HCEC 1CT (cell line): ENCODE data around the gene SEL1L.
"Not testable (repeated sequence)": the region's sequence is repeated elsewhere in the genome, so short reads cannot be mapped to it uniquely, and the experiment has no call there.

Experiments
- DNase-seq: peaks from one replicate; pipeline ENCODE4 v3.0.0-alpha.2; 2017

The SEL1L gene

DNA sequence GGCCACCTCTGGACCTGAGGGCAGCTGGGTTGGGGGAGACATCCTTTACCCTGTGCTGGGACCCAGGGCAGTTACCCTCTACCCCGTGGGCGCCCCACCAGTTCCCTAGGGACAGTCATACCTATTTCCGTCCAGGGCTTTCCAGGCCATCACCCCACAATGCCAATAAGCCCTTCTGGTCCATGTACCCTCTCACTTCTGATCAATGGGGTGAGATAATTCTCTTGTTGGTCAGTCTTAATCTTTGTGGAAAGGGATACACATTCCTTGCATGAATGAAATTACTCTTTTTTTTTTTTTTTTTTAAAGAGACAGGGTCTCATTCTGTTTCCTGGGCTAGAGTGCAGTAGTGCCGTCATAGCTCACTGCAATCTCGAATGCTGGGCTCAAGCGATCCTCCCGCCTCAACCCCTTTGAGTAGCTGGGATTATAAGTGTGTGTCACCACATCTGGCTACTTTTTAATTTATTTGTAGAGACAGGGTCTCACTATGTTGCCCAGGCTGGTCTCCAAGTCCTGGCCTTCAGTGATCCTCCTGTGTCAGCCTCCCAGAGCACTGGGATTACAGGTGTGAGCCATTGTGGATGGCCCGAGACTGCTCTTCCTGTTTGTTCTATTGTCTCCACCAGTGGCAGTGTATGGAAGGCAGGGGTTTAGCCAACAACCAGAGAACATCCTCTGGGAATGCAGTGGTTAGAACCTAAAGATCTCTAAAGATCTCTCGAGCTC, 87.2 kb downstream of the SEL1L start:
- DNase-seq = no peak

DNA sequence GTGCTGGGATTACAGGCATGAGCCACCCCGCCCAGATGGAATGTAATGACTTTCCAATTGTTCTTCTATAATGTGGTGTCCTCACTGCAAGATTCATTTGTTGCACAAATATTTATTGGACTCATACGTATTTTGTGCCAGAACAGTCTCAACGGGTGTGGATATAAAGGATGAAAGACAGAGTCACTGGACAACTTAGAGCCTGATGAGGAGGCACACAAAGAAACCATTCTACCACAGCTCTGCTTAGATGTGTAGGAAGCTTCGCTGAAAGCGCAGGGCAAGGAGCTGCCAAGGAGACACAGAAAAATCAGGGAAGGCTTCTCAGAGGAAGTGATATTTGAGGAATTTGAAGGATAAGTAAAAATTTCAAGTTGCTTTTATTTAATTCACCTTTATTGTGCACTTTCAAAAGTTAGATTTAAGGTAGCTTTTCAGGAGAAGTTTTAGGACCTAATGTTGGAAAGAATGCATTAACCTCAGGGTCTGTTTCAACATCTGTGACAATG, 92.0 kb downstream of the SEL1L start:
- no peak for DNase-seq

DNA sequence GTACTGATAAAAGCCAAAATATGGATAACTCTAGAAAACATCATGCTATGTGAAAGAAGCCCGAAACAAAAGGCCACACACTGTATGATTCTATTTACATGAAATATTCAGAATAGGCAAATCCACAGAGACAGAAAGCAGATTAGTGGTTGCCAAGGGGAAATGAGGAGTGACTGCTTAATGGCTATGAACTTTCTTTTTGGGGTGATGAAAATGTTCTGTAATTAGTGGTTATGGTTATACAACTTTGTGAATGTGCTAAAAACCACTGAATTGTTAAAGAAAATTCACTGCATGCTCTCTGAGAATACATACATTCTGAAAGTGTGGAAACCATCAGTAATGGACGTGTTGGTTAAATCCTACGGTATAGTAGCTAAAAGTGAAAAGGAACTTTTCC, 93.6 kb downstream of the SEL1L start:
- no peak for DNase-seq

DNA sequence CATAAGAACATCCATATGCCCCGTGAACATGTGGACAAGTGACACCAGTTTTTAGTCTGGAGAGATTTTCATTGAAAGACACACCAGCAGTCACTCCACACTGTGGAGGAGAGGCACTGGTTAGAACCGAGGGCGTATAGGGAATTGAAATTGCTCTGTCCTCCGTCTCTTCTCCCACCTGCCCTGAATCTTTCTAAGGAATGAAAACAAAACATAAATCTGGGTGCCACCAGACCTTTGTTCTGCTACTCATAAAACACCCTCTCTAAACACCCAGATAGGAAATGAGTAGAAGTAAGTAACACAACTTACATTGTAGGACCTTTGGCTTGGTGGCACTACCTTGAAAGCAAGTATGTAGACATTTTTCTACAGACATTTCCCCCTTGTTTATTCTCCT, 96.4 kb downstream of the SEL1L start:
- DNase-seq = no peak

GRCh38 chr14:81436296-81437138, 97.1 kb downstream of the SEL1L start:
- DNase-seq = no peak

GRCh38 chr14:81435391-81436295, 98.0 kb downstream of the SEL1L start:
- no peak for DNase-seq

DNA sequence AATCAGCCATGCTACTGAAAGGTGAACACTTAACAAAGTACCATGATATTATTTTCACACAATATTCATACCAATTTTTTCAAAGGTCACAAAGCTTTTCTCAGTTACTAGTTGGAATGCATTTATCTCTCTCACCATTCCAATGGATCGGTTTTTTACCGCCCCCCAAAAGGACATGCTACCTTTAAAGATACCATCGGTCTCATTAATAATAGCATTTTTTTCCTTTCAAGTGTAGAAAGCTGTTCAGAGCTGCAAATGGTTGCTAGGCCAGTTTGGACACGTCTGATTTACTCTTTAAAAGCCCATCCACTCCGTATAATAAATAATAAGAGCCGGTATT, 98.6 kb downstream of the SEL1L start:
- DNase-seq = no peak

- no peak for DNase-seq
Observed at GRCh38 chr14:81434230-81434629, 99.4 kb downstream of the SEL1L start.

DNA sequence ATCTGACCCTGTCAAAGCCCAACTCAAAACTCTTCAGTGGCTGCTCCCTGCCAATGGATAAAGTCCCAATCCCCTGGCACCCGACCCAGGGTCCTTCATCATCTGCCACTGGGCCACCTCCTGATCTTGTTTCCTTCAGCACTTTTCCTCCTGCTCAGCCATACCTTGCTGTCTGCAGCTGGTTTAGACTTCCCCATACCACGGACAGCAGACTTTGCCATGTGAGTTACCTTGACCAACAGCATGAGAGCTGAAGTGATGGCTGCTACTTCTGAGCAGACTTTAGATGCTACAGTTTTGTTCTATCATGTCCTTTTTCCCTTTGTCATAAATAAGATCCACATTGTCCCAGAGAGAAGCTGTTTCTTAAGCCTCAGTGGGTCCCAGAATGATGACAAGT, 100.3 kb downstream of the SEL1L start:
- no peak for DNase-seq

DNA sequence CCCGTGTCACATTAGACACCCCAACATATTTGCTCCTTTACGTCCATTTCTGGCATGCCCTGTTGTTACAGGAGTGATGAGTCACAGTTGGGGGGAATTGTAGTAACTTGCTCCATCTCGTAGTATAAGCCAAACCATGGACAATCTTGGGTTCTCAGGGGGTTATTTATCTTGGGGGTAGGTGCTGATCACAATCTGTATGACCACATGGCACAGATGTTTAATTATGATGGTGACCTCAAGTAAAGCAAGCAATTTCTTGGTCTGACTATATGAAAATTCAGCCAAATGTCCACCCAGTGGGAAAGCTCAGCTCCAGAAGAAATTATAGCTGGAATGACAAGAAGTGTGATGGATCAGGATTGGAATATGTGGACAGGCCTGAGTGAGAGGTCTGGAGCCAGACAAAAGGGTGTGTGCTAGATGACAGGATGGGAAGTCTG, 101.4 kb downstream of the SEL1L start:
- no peak for DNase-seq

- no peak for DNase-seq
Observed at GRCh38 chr14:81430235-81430634, 103.4 kb downstream of the SEL1L start.

GRCh38 chr14:81429749-81430148, 103.9 kb downstream of the SEL1L start:
- not testable (repeated sequence) for DNase-seq

- no peak for DNase-seq
Observed at GRCh38 chr14:81429028-81429427, 104.6 kb downstream of the SEL1L start.

DNA sequence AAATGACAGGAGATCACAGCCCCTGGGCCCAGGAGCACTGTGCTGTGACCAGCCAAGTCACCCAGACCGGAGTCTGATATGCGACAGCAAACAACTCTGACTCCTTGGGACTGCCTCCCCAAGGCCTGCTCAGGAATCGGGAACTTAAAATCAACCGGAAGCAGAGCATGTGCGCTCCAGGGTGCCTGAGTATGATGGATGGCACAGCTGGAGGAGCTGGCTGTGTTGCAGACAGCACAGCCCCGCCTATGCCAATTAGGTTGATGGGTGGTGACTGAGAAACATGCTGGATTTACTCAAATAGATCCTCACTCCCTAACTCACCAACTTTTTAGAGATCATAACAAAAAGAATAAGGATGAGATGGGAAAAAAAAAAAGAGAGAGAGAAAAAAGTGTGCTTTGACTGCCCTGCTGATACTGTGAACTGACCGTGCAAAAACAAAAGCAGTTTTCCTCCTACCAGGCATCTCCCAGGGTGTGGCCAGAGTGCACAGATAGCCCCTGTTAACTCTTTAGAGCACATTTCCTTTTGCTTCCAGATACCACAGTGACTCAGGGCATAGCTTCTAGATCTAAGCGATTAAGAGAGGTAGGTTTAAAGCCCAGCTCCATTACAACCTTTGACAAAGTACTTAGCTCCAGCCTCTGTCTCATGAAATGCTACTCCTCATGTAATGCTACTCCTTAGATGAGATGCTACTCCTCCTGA, 106.2 kb downstream of the SEL1L start:
- DNase-seq = no peak

DNA sequence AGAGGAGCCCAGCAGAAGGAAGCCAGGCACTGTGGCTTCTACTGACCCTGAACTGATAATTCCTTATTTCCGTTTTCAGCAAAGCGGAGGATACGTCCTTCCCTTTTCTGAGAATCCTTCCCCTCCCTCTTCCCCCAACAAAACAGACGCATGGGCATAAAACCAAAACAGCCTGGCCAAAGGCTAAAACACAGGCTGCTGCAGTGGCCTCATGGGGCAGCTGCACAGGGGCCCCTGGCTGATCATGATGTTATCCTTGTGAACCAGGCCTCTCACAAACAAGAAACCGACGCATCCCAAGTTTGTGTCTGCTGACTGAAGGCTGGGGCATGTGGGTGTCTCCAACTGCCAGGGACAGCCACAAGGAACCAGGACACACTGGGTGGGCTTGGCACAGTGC, 110.1 kb downstream of the SEL1L start:
- no peak for DNase-seq
